Stimulated activated effector memory CD8-positive, alpha-beta T cell treated with anti-CD3 and anti-CD28 coated beads, Interleukin-12 subunit alpha, Interleukin-12 subunit beta, amount 100 ng/mL, for 72 hours (primary cell): ENCODE measurements around the gene GABBR2.
"Not testable (repeated sequence)": the region's sequence is repeated elsewhere in the genome, so short reads cannot be mapped to it uniquely, and the experiment has no call there.

Experiments used
- ATAC-seq: fragments of 150-1000 bp; cut with Tn5 transposase; 2 replicates; pipeline ENCODE4 v1.10.0; 2021
- DNase-seq, 2 donors: peaks; one replicate each; pipeline ENCODE4 v3.0.0; 2021 to 2022; ENCODE audit warnings: low spot score in 2 of 2
- H3K27ac Mint-ChIP-seq: one replicate; pipeline ENCODE4 v1.8.0; 2022; ENCODE audit warnings: mild to moderate bottlenecking, mixed read lengths
- H3K36me3 Mint-ChIP-seq: one replicate; pipeline ENCODE4 v1.8.0; 2022; ENCODE audit warnings: mild to moderate bottlenecking, mixed read lengths
- H3K4me1 Mint-ChIP-seq: one replicate; pipeline ENCODE4 v1.8.0; 2022; ENCODE audit warnings: mixed read lengths
- H3K4me3 Mint-ChIP-seq: one replicate; pipeline ENCODE4 v1.8.0; 2022; ENCODE audit warnings: mild to moderate bottlenecking, mixed read lengths
- H3K9me3 Mint-ChIP-seq: one replicate; pipeline ENCODE4 v1.8.0; 2022; ENCODE audit warnings: mixed read lengths

The GABBR2 gene

GRCh38 chr9:98485706-98486105 lies 223.0 kb downstream of the GABBR2 start:
- Mint-ChIP-seq H3K27ac (no peak overlapping the region), H3K4me1 (no peaks in the 10 kb centered on the region), H3K9me3 (no peaks in the 10 kb centered on the region), H3K4me3 (no peak overlapping the region), H3K36me3 (no peaks in the 10 kb centered on the region)
- ATAC-seq = no peak
- DNase-seq = no peak

GRCh38 chr9:98484162-98484561 lies 224.6 kb downstream of the GABBR2 start:
- Mint-ChIP-seq H3K4me1 (no peaks in the 10 kb centered on the region), H3K36me3 (no peaks in the 10 kb centered on the region), H3K27ac (no peak overlapping the region), H3K4me3 (no peak overlapping the region), H3K9me3 (no peaks in the 10 kb centered on the region)
- no peak for ATAC-seq
- DNase-seq = no peak

- no peak for DNase-seq
- no peaks in the 10 kb centered on the region for H3K36me3 Mint-ChIP-seq
- H3K9me3 Mint-ChIP-seq = no peaks in the 10 kb centered on the region
- no peak for ATAC-seq
- H3K27ac Mint-ChIP-seq = no peak overlapping the region
- no peaks in the 10 kb centered on the region for H3K4me1 Mint-ChIP-seq
- no peak overlapping the region for H3K4me3 Mint-ChIP-seq
Measured at GRCh38 chr9:98482226-98482625, 226.5 kb downstream of the GABBR2 start.

DNA sequence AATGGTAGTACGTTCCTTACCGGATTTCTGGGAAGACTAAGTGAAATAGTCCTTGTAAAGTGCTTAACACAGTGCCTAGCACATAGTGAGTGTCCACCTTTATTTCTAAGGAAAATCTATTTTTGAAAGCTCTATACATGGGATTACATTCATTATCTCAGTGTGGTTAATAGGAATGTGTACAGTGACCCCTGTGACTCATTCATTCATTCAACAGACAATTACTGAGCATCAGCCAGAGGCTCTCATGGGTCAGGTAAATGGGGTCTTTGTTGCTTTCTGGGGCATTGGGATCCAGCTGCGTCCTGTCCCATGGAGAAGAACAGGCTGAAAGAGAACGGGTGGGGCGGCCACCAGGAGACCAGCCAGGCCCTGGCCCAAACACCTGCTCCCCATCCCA lies 227.1 kb downstream of the GABBR2 start:
- no peak for DNase-seq
- H3K36me3 Mint-ChIP-seq = no peaks in the 10 kb centered on the region
- H3K27ac Mint-ChIP-seq = no peak overlapping the region
- no peaks in the 10 kb centered on the region for H3K4me1 Mint-ChIP-seq
- H3K4me3 Mint-ChIP-seq = no peak overlapping the region
- ATAC-seq = no peak
- H3K9me3 Mint-ChIP-seq = no peaks in the 10 kb centered on the region

GRCh38 chr9:98479967-98480847 lies 228.5 kb downstream of the GABBR2 start:
- DNase-seq (no peak), ATAC-seq (no peak)
- no peaks in the 10 kb centered on the region for H3K9me3 Mint-ChIP-seq
- no peak overlapping the region for H3K4me3 Mint-ChIP-seq
- H3K27ac Mint-ChIP-seq = no peak overlapping the region
- no peaks in the 10 kb centered on the region for H3K36me3 Mint-ChIP-seq
- no peaks in the 10 kb centered on the region for H3K4me1 Mint-ChIP-seq

DNA sequence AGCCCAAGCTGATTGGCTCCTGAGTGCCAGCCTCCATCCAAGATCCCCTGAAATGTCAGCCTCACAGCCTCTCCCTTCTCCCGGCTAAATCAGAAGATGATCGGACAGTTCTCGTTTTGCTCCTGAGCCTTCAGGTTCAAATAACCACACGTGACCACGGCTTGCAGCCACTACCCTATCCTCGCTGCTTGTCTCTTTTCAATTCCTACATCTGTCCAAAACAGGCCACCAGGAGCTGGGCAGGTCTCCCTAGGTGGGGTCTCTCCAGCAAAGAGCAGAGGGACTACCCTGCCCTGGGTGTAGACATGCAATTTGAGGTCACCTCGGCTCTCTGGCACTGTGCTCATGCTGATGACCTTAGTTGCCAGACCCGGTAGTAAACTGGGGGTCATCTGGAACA lies 229.3 kb downstream of the GABBR2 start:
- DNase-seq (no peak), ATAC-seq (no peak)
- H3K36me3 Mint-ChIP-seq = no peaks in the 10 kb centered on the region
- no peaks in the 10 kb centered on the region for H3K4me1 Mint-ChIP-seq
- no peak overlapping the region for H3K27ac Mint-ChIP-seq
- no peaks in the 10 kb centered on the region for H3K9me3 Mint-ChIP-seq
- H3K4me3 Mint-ChIP-seq = no peak overlapping the region

- Mint-ChIP-seq H3K36me3 (no peaks in the 10 kb centered on the region), H3K27ac (no peak overlapping the region), H3K4me3 (no peak overlapping the region), H3K4me1 (no peaks in the 10 kb centered on the region), H3K9me3 (no peaks in the 10 kb centered on the region)
- DNase-seq (no peak), ATAC-seq (no peak)
Measured at GRCh38 chr9:98477884-98478283, 230.9 kb downstream of the GABBR2 start.

GRCh38 chr9:98472216-98472615 lies 236.5 kb downstream of the GABBR2 start:
- Mint-ChIP-seq H3K4me1 (no peaks in the 10 kb centered on the region), H3K4me3 (no peak overlapping the region), H3K9me3 (no peaks in the 10 kb centered on the region), H3K27ac (no peak overlapping the region), H3K36me3 (no peaks in the 10 kb centered on the region)
- DNase-seq (no peak), ATAC-seq (no peak)

DNA sequence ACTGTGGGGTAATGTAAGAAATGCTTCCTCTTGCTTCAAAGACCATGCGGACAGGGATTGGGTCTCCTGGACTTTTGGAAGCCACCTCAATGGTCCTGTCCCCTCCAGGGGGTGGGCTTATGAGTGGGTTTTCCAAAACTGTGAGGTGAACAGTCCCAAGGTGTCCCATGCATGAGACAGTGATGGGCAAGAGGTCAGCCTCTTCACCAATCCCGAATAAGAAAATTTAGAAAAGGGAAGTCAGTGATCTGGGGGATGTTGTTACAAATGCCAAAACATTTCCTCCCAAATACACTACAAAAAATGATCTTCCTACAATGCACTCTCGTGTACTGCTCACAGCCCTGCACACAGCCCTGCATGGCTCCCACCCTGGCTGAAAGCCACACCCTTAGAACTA lies 237.6 kb downstream of the GABBR2 start:
- H3K4me1 Mint-ChIP-seq = no peaks in the 10 kb centered on the region
- H3K36me3 Mint-ChIP-seq = no peaks in the 10 kb centered on the region
- no peak overlapping the region for H3K27ac Mint-ChIP-seq
- H3K4me3 Mint-ChIP-seq = no peak overlapping the region
- H3K9me3 Mint-ChIP-seq = no peaks in the 10 kb centered on the region
- DNase-seq = no peak
- ATAC-seq = no peak

- Mint-ChIP-seq H3K36me3 (no peaks in the 10 kb centered on the region), H3K4me3 (no peak overlapping the region), H3K9me3 (no peaks in the 10 kb centered on the region), H3K27ac (no peak overlapping the region), H3K4me1 (no peaks in the 10 kb centered on the region)
- no peak for ATAC-seq
- no peak for DNase-seq
Measured at GRCh38 chr9:98468567-98469239, 240.0 kb downstream of the GABBR2 start.

DNA sequence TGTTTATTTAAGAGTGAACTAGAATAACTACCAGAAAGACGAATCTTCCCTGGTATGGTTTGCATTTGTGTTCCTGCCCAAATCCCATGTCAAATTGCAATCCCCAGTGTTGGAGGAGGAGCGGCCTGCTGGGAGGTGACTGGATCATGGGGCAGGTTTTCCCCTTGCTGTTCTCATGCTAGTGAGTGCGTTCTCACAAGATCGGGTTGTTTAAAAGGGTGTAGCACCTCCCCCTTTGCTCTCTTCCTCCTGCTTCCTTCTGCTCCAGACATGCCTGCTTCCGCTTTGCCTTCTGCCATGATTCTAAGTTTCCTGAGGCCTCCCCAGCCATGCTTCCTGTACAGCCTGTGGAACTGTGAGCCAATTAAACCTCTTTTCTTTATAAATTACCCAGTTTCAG lies 242.9 kb downstream of the GABBR2 start:
- Mint-ChIP-seq H3K27ac (no peak overlapping the region), H3K36me3 (no peaks in the 10 kb centered on the region), H3K4me3 (no peak overlapping the region), H3K9me3 (peaks cover 9% of the 10 kb centered on the region), H3K4me1 (no peaks in the 10 kb centered on the region)
- DNase-seq = no peak
- ATAC-seq = no peak

- H3K27ac Mint-ChIP-seq, H3K4me1 Mint-ChIP-seq, H3K4me3 Mint-ChIP-seq, DNase-seq, ATAC-seq, H3K36me3 Mint-ChIP-seq: not testable (repeated sequence)
- H3K9me3 Mint-ChIP-seq = peaks cover 17% of the 10 kb centered on the region
Measured at GRCh38 chr9:98464156-98464690, 244.5 kb downstream of the GABBR2 start.

DNA sequence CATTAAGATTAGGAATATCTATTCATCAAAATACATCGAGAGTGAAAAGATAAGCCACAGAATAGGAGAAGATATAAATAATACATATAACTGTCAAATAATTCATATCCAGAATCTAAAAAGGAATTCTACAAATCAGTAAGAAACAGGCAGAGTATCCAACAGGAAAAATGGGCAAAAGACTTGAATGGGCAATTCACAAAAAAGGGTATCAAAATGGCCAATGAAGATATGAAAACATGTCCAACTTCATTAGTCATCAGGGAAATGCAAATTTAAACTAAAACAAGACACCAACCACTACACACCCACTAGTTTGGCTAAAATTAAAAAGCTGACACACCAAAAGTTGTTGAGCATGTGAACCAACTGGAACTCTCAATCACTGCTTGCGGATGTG lies 246.4 kb downstream of the GABBR2 start:
- DNase-seq = no peak
- Mint-ChIP-seq H3K27ac (no peak overlapping the region), H3K4me3 (no peak overlapping the region), H3K9me3 (peaks cover 17% of the 10 kb centered on the region), H3K36me3 (no peaks in the 10 kb centered on the region), H3K4me1 (no peaks in the 10 kb centered on the region)
- ATAC-seq = no peak

- H3K27ac Mint-ChIP-seq = no peak overlapping the region
- no peak for DNase-seq
- peaks cover 17% of the 10 kb centered on the region for H3K9me3 Mint-ChIP-seq
- H3K36me3 Mint-ChIP-seq = no peaks in the 10 kb centered on the region
- ATAC-seq = no peak
- no peaks in the 10 kb centered on the region for H3K4me1 Mint-ChIP-seq
- no peak overlapping the region for H3K4me3 Mint-ChIP-seq
Measured at GRCh38 chr9:98460704-98461103, 248.0 kb downstream of the GABBR2 start.

- peaks cover 17% of the 10 kb centered on the region for H3K9me3 Mint-ChIP-seq
- no peak overlapping the region for H3K4me3 Mint-ChIP-seq
- DNase-seq (no peak), ATAC-seq (no peak)
- H3K27ac Mint-ChIP-seq = no peak overlapping the region
- no peaks in the 10 kb centered on the region for H3K4me1 Mint-ChIP-seq
- H3K36me3 Mint-ChIP-seq = no peaks in the 10 kb centered on the region
Measured at GRCh38 chr9:98457726-98458370, 250.9 kb downstream of the GABBR2 start.
